Stomach smooth muscle (tissue), 2 donors: Measurements from ENCODE around the gene TEDC1.
A peak's percentile ranks its signal among the peaks of the same experiment; 100 is the strongest.

Experiments used
- H3K27ac ChIP-seq: one replicate; pipeline ENCODE4 v1.7.0; 2013; ENCODE audit warnings: mild to moderate bottlenecking, low read length, inconsistent platforms
- H3K27me3 ChIP-seq, 2 donors: one replicate each; pipeline ENCODE4 v1.7.0; 2013; ENCODE audit warnings: low read length in 2 of 2; ENCODE audit not compliant: insufficient read depth in 2 of 2, control insufficient read depth in 1 of 2
- H3K36me3 ChIP-seq, 2 donors: one replicate each; pipeline ENCODE4 v1.7.0; 2013; ENCODE audit warnings: low read length in 2 of 2; ENCODE audit not compliant: control insufficient read depth in 2 of 2, insufficient read depth in 2 of 2
- H3K4me1 ChIP-seq: one replicate; pipeline ENCODE4 v1.7.0; 2013; ENCODE audit warnings: low read length; ENCODE audit not compliant: control insufficient read depth, insufficient read depth
- H3K4me3 ChIP-seq, 2 donors: one replicate each; pipeline ENCODE4 v1.7.0; 2013; ENCODE audit warnings: low read length in 2 of 2
- H3K9ac ChIP-seq, 2 donors: one replicate each; pipeline ENCODE4 v1.7.0; 2013; ENCODE audit warnings: low read length in 2 of 2, mild to moderate bottlenecking in 1 of 2
- H3K9me3 ChIP-seq, 2 donors: one replicate each; pipeline ENCODE4 v1.7.0; 2013; ENCODE audit warnings: low read length in 2 of 2; ENCODE audit not compliant: control insufficient read depth in 2 of 2
- donor health status: healthy.
- donor health status: Pancreatic carcinoma.

Gene TEDC1

DNA sequence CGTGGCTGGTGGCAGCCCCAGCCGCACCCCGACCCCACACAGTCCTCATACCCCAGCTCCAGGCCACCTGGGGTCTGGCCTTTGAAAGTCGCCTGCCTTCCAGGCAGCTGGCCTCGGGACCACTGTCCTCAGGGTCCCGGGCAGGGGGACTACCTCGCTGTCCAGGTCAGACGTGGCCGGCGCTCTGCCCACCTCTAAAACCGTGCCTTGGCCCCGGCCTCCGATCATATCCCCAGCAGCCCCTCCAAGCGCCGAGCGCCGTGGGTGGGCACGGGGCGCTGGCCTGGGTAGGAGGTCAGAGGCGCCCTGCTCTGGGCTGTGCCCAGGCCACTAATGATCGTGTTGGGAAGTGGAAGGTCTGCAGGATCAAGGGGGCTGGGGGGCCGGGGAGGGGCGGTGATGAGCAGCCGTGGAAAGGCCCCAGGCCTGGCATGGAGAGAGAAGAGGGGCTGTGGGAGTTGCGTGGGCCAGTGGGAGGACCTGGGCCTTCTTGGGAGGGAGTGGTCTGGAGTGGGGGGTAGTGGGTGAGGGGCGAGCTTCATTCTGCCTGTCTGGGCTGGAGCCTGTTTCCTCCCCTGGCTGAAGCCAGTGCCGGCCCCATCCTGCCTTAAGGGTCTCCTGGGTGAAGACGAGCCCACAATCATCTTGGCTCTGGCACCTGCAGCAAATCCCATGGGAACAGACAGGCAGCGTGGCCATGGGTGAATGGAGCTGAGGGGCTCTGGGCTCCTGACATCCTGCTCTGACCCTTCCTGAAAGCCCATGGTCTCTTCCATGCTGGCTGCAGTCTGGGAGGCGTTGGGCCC, 40.2 kb downstream of the TEDC1 start:
- Histone ChIP-seq H3K4me3 (no peak overlapping the region), H3K36me3 (no peaks in the 10 kb centered on the region), H3K9ac (no peak overlapping the region), H3K27ac (no peak overlapping the region), H3K9me3 (no peaks in the 10 kb centered on the region), H3K27me3 (peaks cover 2 to 11% of the 10 kb centered on the region in 2 donors), H3K4me1 (peaks cover 26% of the 10 kb centered on the region)

- Histone ChIP-seq H3K36me3 (no peaks in the 10 kb centered on the region), H3K27me3 (peaks cover 9 to 14% of the 10 kb centered on the region in 2 donors), H3K4me1 (peaks cover 22% of the 10 kb centered on the region), H3K27ac (no peak overlapping the region), H3K9me3 (no peaks in the 10 kb centered on the region), H3K4me3 (no peak overlapping the region), H3K9ac (no peak overlapping the region)
Measured at GRCh38 chr14:105531894-105532623, 41.0 kb downstream of the TEDC1 start.

DNA sequence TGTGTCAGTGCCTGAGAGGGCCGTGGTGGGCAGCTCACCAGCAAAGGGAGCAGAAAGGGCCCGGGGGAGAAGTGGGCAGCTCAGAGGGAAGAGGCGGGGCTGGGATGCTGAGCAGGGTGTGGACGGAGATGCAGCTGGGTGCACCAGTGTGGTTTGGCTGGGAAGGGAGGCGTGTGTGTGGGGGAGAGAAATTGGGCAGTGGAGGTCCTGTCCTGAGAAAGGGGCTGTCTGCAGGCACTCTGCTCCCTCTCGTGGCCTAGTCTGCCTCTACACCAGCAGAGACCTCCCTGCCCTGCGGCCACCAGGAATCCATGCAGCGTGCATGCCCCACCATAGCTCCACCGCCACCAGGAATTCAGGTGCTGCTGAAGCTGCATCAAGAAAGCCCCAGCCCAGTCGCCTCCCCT, 41.7 kb downstream of the TEDC1 start:
- Histone ChIP-seq H3K4me1 (peaks cover 15% of the 10 kb centered on the region), H3K27ac (no peak overlapping the region), H3K9me3 (no peaks in the 10 kb centered on the region), H3K9ac (no peak overlapping the region), H3K27me3 (peaks cover 15 to 21% of the 10 kb centered on the region in 2 donors), H3K36me3 (no peaks in the 10 kb centered on the region), H3K4me3 (no peak overlapping the region)

DNA sequence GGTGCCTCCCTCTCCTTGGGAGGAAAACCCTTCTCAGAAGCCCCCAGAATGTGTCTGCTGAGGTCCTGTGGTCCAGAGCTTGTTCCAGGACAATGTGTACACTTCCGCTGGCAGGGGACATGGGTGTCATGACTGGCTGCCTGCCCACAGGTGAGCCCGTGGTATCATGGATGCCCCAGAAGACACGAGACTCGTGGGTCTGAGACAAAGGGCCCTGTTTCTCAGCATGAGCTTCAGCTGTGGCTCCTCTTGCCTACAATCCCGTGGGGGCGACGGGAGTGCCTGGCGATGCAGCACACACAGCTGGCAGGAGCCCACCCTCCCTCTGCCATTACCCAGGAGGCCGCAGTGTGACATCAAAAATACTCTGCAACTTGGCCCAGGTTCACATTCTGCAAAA, 42.3 kb downstream of the TEDC1 start:
- peaks cover 14% of the 10 kb centered on the region for H3K4me1 ChIP-seq
- no peaks in the 10 kb centered on the region for H3K9me3 ChIP-seq
- H3K27ac ChIP-seq: no peak overlapping the region
- H3K27me3 ChIP-seq: peaks cover 21 to 22% of the 10 kb centered on the region in 2 donors
- no peak overlapping the region for H3K9ac ChIP-seq
- no peaks in the 10 kb centered on the region for H3K36me3 ChIP-seq
- no peak overlapping the region for H3K4me3 ChIP-seq

DNA sequence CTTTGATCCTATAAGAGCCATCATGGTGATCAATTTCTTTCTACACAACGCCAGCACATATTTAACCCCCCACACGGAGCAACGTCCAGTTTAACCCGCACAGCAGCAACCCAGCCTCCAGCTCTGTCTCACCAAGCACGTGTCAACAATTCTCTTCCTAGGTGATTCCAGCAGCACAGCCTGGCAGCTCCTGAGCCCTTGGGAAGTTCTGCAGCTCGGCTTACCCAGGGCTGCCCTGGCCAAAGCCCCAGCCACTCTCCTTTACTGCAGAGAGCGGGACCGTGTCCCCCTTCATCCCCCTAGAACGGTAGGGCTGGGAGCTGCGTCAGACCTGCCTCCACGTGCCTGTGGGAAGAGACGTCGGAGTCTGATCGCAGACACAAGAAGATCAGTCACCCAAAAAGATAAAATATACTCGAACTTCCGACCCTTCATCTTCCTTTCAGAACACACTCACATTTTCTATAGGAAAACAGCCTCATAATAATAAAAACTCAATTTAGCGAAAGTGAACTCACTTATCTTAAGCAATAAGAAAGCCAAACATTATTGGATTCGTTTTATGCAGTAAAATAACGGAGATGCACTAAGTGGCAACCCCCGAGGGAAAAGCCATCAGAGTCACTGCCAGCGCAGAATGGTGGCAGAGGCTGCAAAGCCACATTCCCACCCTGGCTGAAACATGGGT, 42.9 kb downstream of the TEDC1 start:
- Histone ChIP-seq H3K27me3 (peaks cover 19 to 21% of the 10 kb centered on the region in 2 donors), H3K9ac (no peak overlapping the region), H3K27ac (no peak overlapping the region), H3K36me3 (no peaks in the 10 kb centered on the region), H3K4me3 (no peak overlapping the region), H3K4me1 (peaks cover 10% of the 10 kb centered on the region), H3K9me3 (no peaks in the 10 kb centered on the region)

DNA sequence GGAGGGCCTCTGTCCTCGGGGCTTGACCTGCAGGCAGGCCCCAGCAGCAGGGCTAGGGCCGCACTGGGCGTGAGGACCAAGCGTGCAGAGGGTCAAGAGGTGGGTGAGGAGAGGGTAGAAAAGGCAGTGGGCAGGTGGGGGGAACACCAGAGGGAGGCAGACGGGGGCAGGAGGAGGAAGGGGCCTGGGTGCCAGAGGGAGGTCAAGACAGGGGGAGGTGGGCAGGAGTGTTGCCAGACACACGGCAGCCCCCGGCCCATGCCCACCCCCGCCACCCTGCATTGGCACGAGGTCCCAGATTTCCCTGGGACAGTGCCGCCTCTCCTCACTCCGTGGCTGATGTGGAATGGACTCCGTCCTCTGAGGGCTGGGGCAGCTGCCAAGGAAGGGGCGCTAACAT, 43.5 kb downstream of the TEDC1 start:
- H3K27me3 ChIP-seq: peaks cover 13 to 21% of the 10 kb centered on the region in 2 donors

GRCh38 chr14:105536051-105536450, 45.0 kb downstream of the TEDC1 start:
- H3K36me3 ChIP-seq: no peaks in the 10 kb centered on the region
- no peak overlapping the region for H3K4me3 ChIP-seq
- peaks cover 11 to 21% of the 10 kb centered on the region in 2 donors for H3K27me3 ChIP-seq
- peaks cover 4% of the 10 kb centered on the region for H3K4me1 ChIP-seq
- no peak overlapping the region for H3K27ac ChIP-seq
- H3K9me3 ChIP-seq: no peaks in the 10 kb centered on the region
- no peak overlapping the region for H3K9ac ChIP-seq

More for the DNA sequence above, 43.5 kb downstream of the TEDC1 start:
- no peaks in the 10 kb centered on the region for H3K9me3 ChIP-seq
- no peak overlapping the region for H3K4me3 ChIP-seq
- no peaks in the 10 kb centered on the region for H3K36me3 ChIP-seq
- no peak overlapping the region for H3K9ac ChIP-seq
- no peak overlapping the region for H3K27ac ChIP-seq
- H3K4me1 ChIP-seq: peaks cover 8% of the 10 kb centered on the region

GRCh38 chr14:105536691-105537579, 45.9 kb downstream of the TEDC1 start:
- Histone ChIP-seq H3K4me3 (no peak overlapping the region), H3K4me1 (peaks cover 4% of the 10 kb centered on the region), H3K27me3 (peaks cover 11 to 21% of the 10 kb centered on the region in 2 donors), H3K9me3 (no peaks in the 10 kb centered on the region), H3K36me3 (no peaks in the 10 kb centered on the region), H3K9ac (no peak overlapping the region), H3K27ac (no peak overlapping the region)

DNA sequence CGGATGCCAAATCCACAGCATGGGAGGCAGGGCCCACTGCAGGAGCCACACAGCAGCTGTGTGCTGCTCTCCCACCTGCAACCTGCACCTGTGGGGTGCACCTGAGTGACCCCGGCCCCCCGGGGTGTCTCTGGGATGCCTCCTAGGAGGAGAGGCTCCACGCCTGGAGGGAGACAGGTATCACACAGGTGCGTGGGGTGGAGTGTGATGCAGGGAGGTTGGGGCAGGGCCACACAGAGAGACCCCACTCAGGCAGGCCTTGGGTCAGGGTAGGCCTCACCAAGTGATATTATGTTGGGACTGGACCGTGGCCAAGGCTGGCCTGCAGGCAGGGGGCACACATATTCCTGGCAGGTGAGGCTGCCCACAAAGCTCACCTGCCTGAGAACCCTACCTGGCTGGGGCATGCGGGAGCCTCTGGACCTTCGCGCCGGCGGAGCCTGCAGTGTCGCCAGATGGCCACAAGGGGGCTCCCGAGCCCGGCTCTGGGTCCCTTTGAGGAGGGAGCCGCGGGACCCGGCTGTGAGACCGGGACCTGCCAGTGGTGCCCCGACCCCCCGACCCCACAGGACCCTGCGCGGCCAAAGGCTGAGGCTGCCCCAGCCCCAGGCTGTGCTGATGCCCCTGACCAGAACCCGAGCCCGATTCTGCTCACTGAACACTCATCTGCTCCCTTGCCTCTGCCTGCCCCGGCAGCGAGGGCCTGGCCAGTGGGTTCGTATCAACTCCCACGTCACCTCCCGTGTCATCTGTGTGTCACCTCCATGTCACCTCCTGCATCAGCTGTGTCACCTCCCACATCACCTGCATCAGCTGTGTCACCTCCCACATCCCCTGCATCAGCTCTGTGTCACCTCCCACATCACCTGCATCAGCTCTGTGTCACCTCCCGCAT, 46.8 kb downstream of the TEDC1 start:
- Histone ChIP-seq H3K9me3 (no peaks in the 10 kb centered on the region), H3K9ac (no peak overlapping the region), H3K27me3 (peaks cover 11 to 21% of the 10 kb centered on the region in 2 donors), H3K27ac (no peak overlapping the region), H3K4me3 (peak overlapping the region in 1 of 2 donors; percentile 22), H3K36me3 (no peaks in the 10 kb centered on the region), H3K4me1 (peaks cover 4% of the 10 kb centered on the region)
